Fibroblast of lung (primary cell): Measurements from ENCODE around the gene CD82. TPM values are rescaled to one million over a fixed set of nuclear protein-coding genes. Genes with fewer than 3 reads are reported as not detected.

ENCODE experiments used
- DNase-seq, 2 donors: peaks; one replicate each; pipeline versions ENCODE4 v3.0.0 to v3.0.0-alpha.2; 2010; ENCODE audit warnings: low read depth in 2 of 2
- H2AFZ ChIP-seq: 2 replicates; pipeline ENCODE4 v1.5.1; 2012; ENCODE audit warnings: low read length, control low read depth, inconsistent platforms
- H3K27ac ChIP-seq: 2 replicates; pipeline ENCODE4 v1.5.1; 2011; ENCODE audit warnings: low read length, control low read depth; ENCODE audit not compliant: insufficient read depth
- H3K27me3 ChIP-seq: 2 replicates; pipeline ENCODE4 v1.5.1; 2011; ENCODE audit warnings: mild to moderate bottlenecking, low read length; ENCODE audit not compliant: control insufficient read depth, insufficient read depth
- H3K36me3 ChIP-seq: 2 replicates; pipeline ENCODE4 v1.5.1; 2011; ENCODE audit warnings: low read length; ENCODE audit not compliant: control insufficient read depth, insufficient read depth
- H3K4me1 ChIP-seq: 2 replicates; pipeline ENCODE4 v1.5.1; 2011; ENCODE audit warnings: low read length; ENCODE audit not compliant: control insufficient read depth, insufficient read depth; ENCODE audit errors: extremely low read depth
- H3K4me2 ChIP-seq: 2 replicates; pipeline ENCODE4 v1.5.1; 2011; ENCODE audit warnings: low read length, control low read depth; ENCODE audit not compliant: insufficient read depth; ENCODE audit errors: extremely low read depth
- H3K4me3 ChIP-seq, 4 experiments: fragments of 200-600 bp in 1 of 4; sonication (generic) in 1 of 4; replicated peaks in 1 of 4; 2 replicates each; pipeline ENCODE4 v1.5.1; 2011 to 2016; ENCODE audit warnings: low read length in 4 of 4, low read depth in 3 of 4, mild to moderate bottlenecking in 3 of 4, control low read depth in 2 of 4, inconsistent platforms in 1 of 4, mixed read lengths in 1 of 4; ENCODE audit not compliant: insufficient read depth in 1 of 4; ENCODE audit errors: control extremely low read depth in 1 of 4
- H3K79me2 ChIP-seq: 2 replicates; pipeline ENCODE4 v1.5.1; 2012; ENCODE audit warnings: mild to moderate bottlenecking, low read length, inconsistent platforms; ENCODE audit not compliant: control insufficient read depth, insufficient read depth
- H3K9ac ChIP-seq: 2 replicates; pipeline ENCODE4 v1.5.1; 2011; ENCODE audit warnings: mild to moderate bottlenecking, low read length, control low read depth; ENCODE audit not compliant: insufficient read depth
- H3K9me3 ChIP-seq: 2 replicates; pipeline ENCODE4 v1.5.1; 2012; ENCODE audit warnings: low read depth, low read length; ENCODE audit not compliant: control insufficient read depth, insufficient read depth
- H4K20me1 ChIP-seq: 2 replicates; pipeline ENCODE4 v1.5.1; 2011; ENCODE audit warnings: low read length; ENCODE audit not compliant: control insufficient read depth, insufficient read depth; ENCODE audit errors: extremely low read depth
- CTCF ChIP-seq, 2 donors: IDR thresholded peaks in 1 of 2; conservative IDR thresholded peaks in 1 of 2; 1 replicate in 1 of 2; 2 replicates in 1 of 2; pipeline ENCODE4 v1.5.1; 2011 to 2012; ENCODE audit warnings: low read length in 2 of 2, control low read depth in 1 of 2, inconsistent platforms in 1 of 2, low read depth in 1 of 2, mild to moderate bottlenecking in 1 of 2
- EZH2 ChIP-seq: IDR thresholded peaks from 2 replicates; pipeline ENCODE4 v1.5.1; 2012; ENCODE audit warnings: low read length, control low read depth, mild to moderate bottlenecking; ENCODE audit errors: missing control alignments
- polyA plus RNA-seq, 2 donors: library from polyadenylated mRNA; depleted of rRNA in 1 of 2; stranded (reverse) in 1 of 2; unstranded in 1 of 2; fragments of >200 nt; gene quantifications; 2 replicates each; pipeline ENCODE4 v1.2.1, GENCODE V29; 2011 to 2012; ENCODE audit warnings: missing spikeins in 1 of 2
- total RNA-seq: library from RNA; depleted of rRNA; stranded (reverse); fragments of >200 nt; gene quantifications from 2 replicates; pipeline ENCODE4 v1.2.1, GENCODE V29; 2014

The CD82 gene
- total and polyA plus RNA-seq, 2 donors (not counting 1 experiment from before 2014, with no cell fraction given): 54.2 to 114 TPM

DNA sequence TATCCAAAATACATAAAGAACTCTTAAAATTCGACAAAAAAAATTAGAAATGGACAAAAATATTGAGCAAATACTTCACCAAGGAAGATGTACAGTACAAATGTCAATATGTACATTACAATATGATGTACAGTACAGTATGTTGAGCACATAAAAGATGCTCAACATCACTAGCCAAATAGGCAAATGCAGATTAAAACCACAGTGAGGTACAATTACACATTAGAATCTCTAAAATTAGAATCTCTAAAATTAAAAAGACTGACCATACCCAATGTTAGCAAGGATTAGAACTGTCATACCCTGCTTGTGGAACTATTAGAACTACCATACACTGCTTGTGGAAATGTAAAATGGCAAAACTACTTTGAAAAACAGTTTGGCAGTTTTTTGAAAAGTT lies 82.6 kb downstream of the CD82 start:
- Histone ChIP-seq H3K79me2 (no peaks in the 10 kb centered on the region), H3K9ac (no peak overlapping the region)

GRCh38 chr11:44651535-44652155 lies 86.2 kb downstream of the CD82 start:
- no peak overlapping the region for H3K4me3 ChIP-seq
- no peak overlapping the region for H3K27ac ChIP-seq
- no peaks in the 10 kb centered on the region for H3K4me1 ChIP-seq
- H3K79me2 ChIP-seq: no peaks in the 10 kb centered on the region
- DNase-seq: no peak
- H4K20me1 ChIP-seq: no peaks in the 10 kb centered on the region
- H3K36me3 ChIP-seq: no peaks in the 10 kb centered on the region
- no peak overlapping the region for H3K9ac ChIP-seq
- no peak for TF ChIP-seq CTCF (conservative IDR thresholded peaks at IDR 0.05 in 1 of 2, IDR thresholded peaks at IDR 0.05 in 1 of 2; ENCODE audit: low read depth in 1 of 2, low read length in 2 of 2)
- TF ChIP-seq EZH2: no peak
- no peak overlapping the region for H2AFZ ChIP-seq
- no peaks in the 10 kb centered on the region for H3K9me3 ChIP-seq
- H3K27me3 ChIP-seq: no peaks in the 10 kb centered on the region
- no peak overlapping the region for H3K4me2 ChIP-seq

More for the DNA sequence above, 82.6 kb downstream of the CD82 start:
- no peak for TF ChIP-seq CTCF (conservative IDR thresholded peaks at IDR 0.05 in 1 of 2, IDR thresholded peaks at IDR 0.05 in 1 of 2; ENCODE audit: low read depth in 1 of 2, low read length in 2 of 2)
- DNase-seq: no peak
- no peaks in the 10 kb centered on the region for H3K4me1 ChIP-seq
- no peak overlapping the region for H3K4me2 ChIP-seq
- H4K20me1 ChIP-seq: no peaks in the 10 kb centered on the region
- H3K4me3 ChIP-seq: no peak overlapping the region
- no peaks in the 10 kb centered on the region for H3K9me3 ChIP-seq
- no peaks in the 10 kb centered on the region for H3K36me3 ChIP-seq
- H3K27ac ChIP-seq: no peak overlapping the region
- no peak overlapping the region for H2AFZ ChIP-seq
- no peaks in the 10 kb centered on the region for H3K27me3 ChIP-seq

DNA sequence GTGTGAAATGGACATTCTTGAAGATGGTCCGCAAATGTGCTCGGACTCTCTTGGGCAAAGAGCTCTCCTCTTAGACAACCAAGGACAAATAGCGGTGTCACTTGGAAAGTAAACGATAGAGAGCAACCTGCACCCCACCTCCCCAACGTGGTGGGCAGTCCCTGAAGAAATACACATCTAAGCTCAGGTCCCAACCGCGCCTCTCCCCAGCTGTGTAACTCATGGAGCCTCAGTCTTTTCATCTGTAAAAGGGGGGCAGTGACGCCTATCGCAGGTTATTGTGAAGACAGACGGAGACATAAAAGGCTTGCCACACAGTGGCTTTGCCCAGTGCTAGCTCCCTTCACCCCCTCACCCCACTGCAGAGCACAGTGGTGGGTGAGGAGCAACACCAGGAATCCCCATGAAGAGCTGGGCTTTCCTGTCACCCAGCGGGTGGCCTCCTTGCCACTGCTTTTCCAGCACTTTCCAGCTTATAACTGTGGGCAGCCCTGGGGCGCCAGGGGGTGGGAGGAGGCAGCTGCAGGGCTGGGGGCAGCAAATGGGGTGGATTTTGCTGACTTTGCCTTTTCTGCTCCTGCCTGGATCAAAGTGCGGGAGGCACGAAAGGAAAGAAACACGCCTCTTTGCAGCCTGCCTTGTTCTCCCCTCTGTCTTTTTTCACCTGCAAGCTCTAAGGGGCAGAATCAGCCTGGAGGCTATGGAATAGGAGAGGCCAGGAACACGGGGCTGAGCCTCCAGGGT lies 87.6 kb downstream of the CD82 start:
- H3K9ac ChIP-seq: no peak overlapping the region
- no peaks in the 10 kb centered on the region for H3K4me1 ChIP-seq
- no peak for DNase-seq
- no peaks in the 10 kb centered on the region for H4K20me1 ChIP-seq
- H3K9me3 ChIP-seq: no peaks in the 10 kb centered on the region
- H3K36me3 ChIP-seq: no peaks in the 10 kb centered on the region
- no peak overlapping the region for H3K27ac ChIP-seq
- no peak for TF ChIP-seq CTCF (conservative IDR thresholded peaks at IDR 0.05 in 1 of 2, IDR thresholded peaks at IDR 0.05 in 1 of 2; ENCODE audit: low read depth in 1 of 2, low read length in 2 of 2)
- H2AFZ ChIP-seq: no peak overlapping the region
- H3K27me3 ChIP-seq: no peaks in the 10 kb centered on the region
- no peaks in the 10 kb centered on the region for H3K79me2 ChIP-seq
- H3K4me2 ChIP-seq: no peak overlapping the region
- H3K4me3 ChIP-seq: no peak overlapping the region
